GM10266 (cell line): ENCODE results near the gene MAP6.

Experiments used
- DNase-seq: peaks from one replicate; pipeline ENCODE4 v3.0.0; 2012; ENCODE audit errors: extremely low spot score
- TF ChIP-seq, protein P1 (sequence below): IDR thresholded peaks from 2 replicates; pipeline ENCODE4 v1.5.1; 2012; ENCODE audit warnings: mild to moderate bottlenecking, low read depth; ENCODE audit not compliant: control insufficient read depth, insufficient read depth; ENCODE audit errors: missing control alignments

The MAP6 gene

GRCh38 chr11:75615751-75616150, 53.1 kb downstream of the MAP6 start:
- no peak for DNase-seq
- TF ChIP-seq, protein P1, sequence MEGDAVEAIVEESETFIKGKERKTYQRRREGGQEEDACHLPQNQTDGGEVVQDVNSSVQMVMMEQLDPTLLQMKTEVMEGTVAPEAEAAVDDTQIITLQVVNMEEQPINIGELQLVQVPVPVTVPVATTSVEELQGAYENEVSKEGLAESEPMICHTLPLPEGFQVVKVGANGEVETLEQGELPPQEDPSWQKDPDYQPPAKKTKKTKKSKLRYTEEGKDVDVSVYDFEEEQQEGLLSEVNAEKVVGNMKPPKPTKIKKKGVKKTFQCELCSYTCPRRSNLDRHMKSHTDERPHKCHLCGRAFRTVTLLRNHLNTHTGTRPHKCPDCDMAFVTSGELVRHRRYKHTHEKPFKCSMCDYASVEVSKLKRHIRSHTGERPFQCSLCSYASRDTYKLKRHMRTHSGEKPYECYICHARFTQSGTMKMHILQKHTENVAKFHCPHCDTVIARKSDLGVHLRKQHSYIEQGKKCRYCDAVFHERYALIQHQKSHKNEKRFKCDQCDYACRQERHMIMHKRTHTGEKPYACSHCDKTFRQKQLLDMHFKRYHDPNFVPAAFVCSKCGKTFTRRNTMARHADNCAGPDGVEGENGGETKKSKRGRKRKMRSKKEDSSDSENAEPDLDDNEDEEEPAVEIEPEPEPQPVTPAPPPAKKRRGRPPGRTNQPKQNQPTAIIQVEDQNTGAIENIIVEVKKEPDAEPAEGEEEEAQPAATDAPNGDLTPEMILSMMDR: no peak

- TF ChIP-seq, protein P1: no peak
- DNase-seq: no peak
Measured at GRCh38 chr11:75611823-75612222, 57.0 kb downstream of the MAP6 start.

- TF ChIP-seq, protein P1: no peak
- DNase-seq: no peak
Measured at GRCh38 chr11:75606099-75606498, 62.7 kb downstream of the MAP6 start.

DNA sequence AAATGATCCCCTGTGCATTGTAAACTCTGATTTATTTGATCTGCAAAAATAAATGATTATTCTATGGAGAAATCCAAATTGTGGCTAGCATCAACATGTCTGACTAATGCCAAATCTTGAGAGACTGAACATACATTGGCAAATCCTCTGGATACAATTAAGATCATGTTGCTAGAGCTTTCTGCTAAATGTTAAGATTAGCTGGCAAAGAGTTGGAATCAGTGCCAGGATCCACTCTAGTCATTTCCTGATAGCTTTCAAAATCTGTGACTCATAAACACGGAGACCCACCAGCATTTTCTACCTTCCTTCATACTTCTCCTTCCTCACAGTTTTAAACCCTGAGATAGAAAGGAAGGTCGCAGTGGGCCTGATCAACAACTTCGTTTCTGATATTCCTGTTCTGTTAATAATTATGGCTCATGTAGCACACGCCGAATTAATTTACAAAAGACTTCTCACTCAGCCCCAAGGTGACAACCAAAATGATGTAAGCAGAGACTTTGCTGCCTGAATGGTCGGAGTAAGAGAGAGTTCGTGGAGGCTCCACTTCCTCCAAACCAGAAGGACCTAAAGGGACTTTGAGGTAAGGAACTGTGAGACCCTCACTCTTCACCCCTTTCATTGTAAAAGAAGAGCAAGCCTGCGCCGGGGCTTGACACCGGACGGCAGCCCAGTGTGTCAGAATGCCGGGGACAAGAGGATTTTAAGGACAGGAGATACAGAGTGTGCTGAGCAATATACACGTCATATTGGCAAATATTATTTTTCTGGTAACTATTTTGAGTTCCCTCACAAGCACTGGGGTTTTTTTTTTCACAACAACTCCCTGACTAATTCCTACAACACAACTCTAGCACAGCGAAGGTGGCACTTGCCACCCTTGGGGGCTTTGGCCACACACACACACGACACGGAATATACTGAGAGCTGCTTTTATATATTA, 64.8 kb downstream of the MAP6 start:
- no peak for DNase-seq
- TF ChIP-seq, protein P1: no peak

DNA sequence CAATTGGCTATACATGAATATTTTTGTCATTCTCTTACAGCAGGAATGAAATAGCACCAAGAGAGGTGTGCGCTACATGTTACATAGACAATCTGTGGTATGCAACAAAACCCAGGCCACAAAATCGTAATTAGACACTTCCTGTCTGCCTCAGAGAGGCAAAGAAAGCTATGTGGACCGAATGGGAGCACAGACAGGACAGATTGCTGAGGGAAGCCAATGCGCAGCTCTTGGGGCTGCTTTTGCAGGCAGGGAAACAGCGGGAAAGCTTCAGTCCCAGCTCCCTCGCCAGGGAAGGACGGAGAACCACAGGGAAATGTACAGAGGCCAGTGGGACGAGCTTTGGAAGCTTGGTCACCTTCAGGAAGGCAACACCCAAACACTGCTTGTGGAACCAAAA, 65.9 kb downstream of the MAP6 start:
- TF ChIP-seq, protein P1: no peak
- no peak for DNase-seq

DNA sequence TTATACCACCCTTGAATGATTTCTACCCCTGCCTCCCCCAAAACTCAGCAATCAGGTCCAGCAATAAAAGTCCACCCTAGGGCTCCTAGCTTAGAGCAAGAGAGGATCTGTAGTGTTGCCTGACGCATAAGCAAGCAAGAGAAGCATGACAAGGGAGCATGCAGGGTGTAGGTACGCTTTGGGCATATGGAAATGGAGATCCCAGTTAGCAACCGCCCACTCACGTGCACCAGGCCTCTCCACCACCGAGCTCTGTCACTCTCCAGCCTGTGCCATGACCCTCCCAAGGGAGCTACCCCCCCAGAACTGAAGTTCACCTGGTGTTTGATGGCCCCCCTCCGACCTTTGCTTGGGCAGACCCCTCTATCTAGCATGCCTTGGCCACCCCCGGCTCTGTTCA, 67.3 kb downstream of the MAP6 start:
- TF ChIP-seq, protein P1: no peak
- no peak for DNase-seq

- DNase-seq: no peak
- TF ChIP-seq, protein P1: no peak
Measured at GRCh38 chr11:75600356-75600755, 68.5 kb downstream of the MAP6 start.
